ENCODE results near the gene GSK3B.
A peak's percentile ranks its signal among the peaks of the same experiment; 100 is the strongest.

The GSK3B gene

GRCh38 chr3:119810018-119810435 lies 284.2 kb downstream of the GSK3B start:
- TF ChIP-seq CTCF (IDR thresholded peaks at IDR 0.05): no peak
- H3K4me1 ChIP-seq: no peaks in the 10 kb centered on the region
- no peaks in the 10 kb centered on the region for H3K9me3 ChIP-seq (ENCODE audit: control insufficient read depth, low read length)
- no peak overlapping the region for H3K9ac ChIP-seq
- H3K36me3 ChIP-seq (ENCODE audit: control insufficient read depth, insufficient read depth, low read length): no peaks in the 10 kb centered on the region
- H3K4me2 ChIP-seq (ENCODE audit: low read length): peak overlapping the region; percentile 56
- H3K27ac ChIP-seq: no peak overlapping the region
- peak overlapping the region; percentile 94 for H2AFZ ChIP-seq
- no peaks in the 10 kb centered on the region for H3K27me3 ChIP-seq (ENCODE audit: control insufficient read depth, insufficient read depth, low read length)
- no peaks in the 10 kb centered on the region for H3K79me2 ChIP-seq
- peak overlapping the region; percentile 27 for H3K4me3 ChIP-seq (ENCODE audit: low read depth, low read length)

GRCh38 chr3:119809249-119810017 lies 284.8 kb downstream of the GSK3B start:
- no peaks in the 10 kb centered on the region for H3K79me2 ChIP-seq
- H3K4me2 ChIP-seq (ENCODE audit: low read length): peak overlapping the region; percentile 56
- no peak overlapping the region for H3K27ac ChIP-seq
- no peaks in the 10 kb centered on the region for H3K9me3 ChIP-seq (ENCODE audit: control insufficient read depth, low read length)
- H3K36me3 ChIP-seq (ENCODE audit: control insufficient read depth, insufficient read depth, low read length): no peaks in the 10 kb centered on the region
- H3K4me1 ChIP-seq: no peaks in the 10 kb centered on the region
- TF ChIP-seq CTCF (IDR thresholded peaks at IDR 0.05): no peak
- H3K9ac ChIP-seq: no peak overlapping the region
- H3K4me3 ChIP-seq (ENCODE audit: low read depth, low read length): peak overlapping the region; percentile 27
- H2AFZ ChIP-seq: peak overlapping the region; percentile 94
- no peaks in the 10 kb centered on the region for H3K27me3 ChIP-seq (ENCODE audit: control insufficient read depth, insufficient read depth, low read length)

GRCh38 chr3:119808843-119809242 lies 285.4 kb downstream of the GSK3B start:
- H3K4me1 ChIP-seq: no peaks in the 10 kb centered on the region
- no peaks in the 10 kb centered on the region for H3K9me3 ChIP-seq (ENCODE audit: control insufficient read depth, low read length)
- no peaks in the 10 kb centered on the region for H3K79me2 ChIP-seq
- no peak overlapping the region for H3K9ac ChIP-seq
- no peaks in the 10 kb centered on the region for H3K27me3 ChIP-seq (ENCODE audit: control insufficient read depth, insufficient read depth, low read length)
- no peak overlapping the region for H3K4me3 ChIP-seq (ENCODE audit: low read depth, low read length)
- no peak for TF ChIP-seq CTCF (IDR thresholded peaks at IDR 0.05)
- H3K4me2 ChIP-seq (ENCODE audit: low read length): no peak overlapping the region
- no peak overlapping the region for H3K27ac ChIP-seq
- H3K36me3 ChIP-seq (ENCODE audit: control insufficient read depth, insufficient read depth, low read length): no peaks in the 10 kb centered on the region
- H2AFZ ChIP-seq: no peak overlapping the region

DNA sequence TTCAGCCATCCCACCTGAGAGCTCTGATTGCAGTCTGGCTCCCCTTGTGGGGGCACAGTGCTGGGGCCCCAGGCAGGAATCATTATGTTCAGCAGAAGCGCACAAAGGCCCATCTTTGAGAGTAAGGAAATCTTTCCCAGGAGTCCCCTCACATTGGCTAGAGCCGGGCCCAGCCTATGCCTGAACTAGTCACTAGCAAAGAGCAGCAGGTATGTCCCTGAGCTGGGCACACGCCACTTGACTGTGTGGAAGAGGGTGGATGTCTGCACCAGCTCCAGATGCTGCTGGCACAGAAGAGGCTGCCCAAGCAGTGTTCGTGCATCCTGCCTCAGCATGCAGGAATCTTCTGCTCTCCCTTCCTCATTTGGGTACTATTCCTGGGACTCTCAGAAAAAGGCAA lies 286.0 kb downstream of the GSK3B start:
- Histone ChIP-seq H3K4me2 (ENCODE audit: low read length) (no peak overlapping the region), H3K4me3 (ENCODE audit: low read depth, low read length) (no peak overlapping the region), H3K9me3 (ENCODE audit: control insufficient read depth, low read length) (no peaks in the 10 kb centered on the region), H2AFZ (no peak overlapping the region), H3K27ac (no peak overlapping the region), H3K27me3 (ENCODE audit: control insufficient read depth, insufficient read depth, low read length) (no peaks in the 10 kb centered on the region), H3K9ac (no peak overlapping the region), H3K4me1 (no peaks in the 10 kb centered on the region), H3K79me2 (no peaks in the 10 kb centered on the region), H3K36me3 (ENCODE audit: control insufficient read depth, insufficient read depth, low read length) (no peaks in the 10 kb centered on the region)
- no peak for TF ChIP-seq CTCF (IDR thresholded peaks at IDR 0.05)

GRCh38 chr3:119800844-119801243 lies 293.4 kb downstream of the GSK3B start:
- Histone ChIP-seq H3K36me3 (ENCODE audit: control insufficient read depth, insufficient read depth, low read length) (no peaks in the 10 kb centered on the region), H3K79me2 (no peaks in the 10 kb centered on the region), H3K9ac (no peak overlapping the region), H2AFZ (no peak overlapping the region), H3K4me2 (ENCODE audit: low read length) (no peak overlapping the region), H3K4me1 (no peaks in the 10 kb centered on the region), H3K9me3 (ENCODE audit: control insufficient read depth, low read length) (no peaks in the 10 kb centered on the region), H3K27me3 (ENCODE audit: control insufficient read depth, insufficient read depth, low read length) (no peaks in the 10 kb centered on the region), H3K4me3 (ENCODE audit: low read depth, low read length) (no peak overlapping the region), H3K27ac (no peak overlapping the region)
- no peak for TF ChIP-seq CTCF (IDR thresholded peaks at IDR 0.05)
